Thymus (tissue), 11 donors: ENCODE data around the gene ATG2A. TPM values are rescaled to one million over a fixed set of nuclear protein-coding genes. Genes with fewer than 3 reads are reported as not detected.
A peak's percentile ranks its signal among the peaks of the same experiment; 100 is the strongest.

Experiments
- DNase-seq, 9 donors: peaks; one replicate each; pipeline ENCODE4 v3.0.0-alpha.2; 2013; ENCODE audit warnings: low spot score in 9 of 9, low read depth in 6 of 9, missing footprints in 1 of 9
- H3K27ac ChIP-seq, 2 donors: one replicate each; pipeline ENCODE4 v1.5.1; 2013; ENCODE audit warnings: control low read depth in 1 of 2, low read depth in 1 of 2, low read length in 1 of 2, mild to moderate bottlenecking in 1 of 2, moderate library complexity in 1 of 2
- H3K27me3 ChIP-seq, 2 donors: one replicate each; pipeline ENCODE4 v1.5.1; 2013; ENCODE audit warnings: low read length in 1 of 2; ENCODE audit not compliant: control insufficient read depth in 2 of 2, insufficient read depth in 1 of 2
- H3K36me3 ChIP-seq, 2 donors: one replicate each; pipeline ENCODE4 v1.5.1; 2013; ENCODE audit warnings: low read length in 1 of 2, mild to moderate bottlenecking in 1 of 2, moderate library complexity in 1 of 2; ENCODE audit not compliant: control insufficient read depth in 2 of 2, insufficient read depth in 2 of 2
- H3K4me1 ChIP-seq, 2 donors: one replicate each; pipeline ENCODE4 v1.5.1; 2013; ENCODE audit warnings: low read length in 2 of 2; ENCODE audit not compliant: control insufficient read depth in 2 of 2, insufficient read depth in 2 of 2
- H3K4me3 ChIP-seq, 2 donors: one replicate each; pipeline ENCODE4 v1.5.1; 2013; ENCODE audit warnings: low read length in 2 of 2, control low read depth in 1 of 2, mild to moderate bottlenecking in 1 of 2
- H3K9me3 ChIP-seq, 2 donors: one replicate each; pipeline ENCODE4 v1.5.1; 2013; ENCODE audit warnings: low read length in 1 of 2, mild to moderate bottlenecking in 1 of 2; ENCODE audit not compliant: control insufficient read depth in 2 of 2, insufficient read depth in 1 of 2
- WGBS: extraction: QIAGEN DNeasy Blood & Tissue Kit; methylation state at CpG from one replicate; pipeline ENCODE4 v1.1.7; 2013; 5-methylcytosine and 5-hydroxymethylcytosine counted together
- polyA plus RNA-seq: library from polyadenylated mRNA; stranded (reverse); fragments of 200-250 nt; gene quantifications from one replicate; pipeline ENCODE4 v1.2.3, GENCODE V29; 2013
- total RNA-seq: library from RNA; stranded (reverse); fragments of 120-200 nt; gene quantifications from one replicate; pipeline ENCODE4 v1.2.4, GENCODE V29; 2013
- donor health status: healthy.

The ATG2A gene
- total and polyA plus RNA-seq, 2 donors, result 6.3 to 35.2 TPM

- DNase-seq, result peak in 1 of 9 donors; percentile 65
- Histone ChIP-seq H3K36me3 (peaks cover 17 to 22% of the 10 kb centered on the region in 2 donors), H3K9me3 (peaks cover 0 to 3% of the 10 kb centered on the region in 2 donors), H3K4me1 (peaks cover 33 to 70% of the 10 kb centered on the region in 2 donors), H3K4me3 (peak overlapping the region; percentile 86 to 95), H3K27me3 (no peaks in the 10 kb centered on the region), H3K27ac (peak overlapping the region; percentile 62 to 84)
- WGBS, result under 1% methylated on average over 21 of the region's 21 CpGs
These were observed 38.9 kb downstream of the ATG2A start for GRCh38 chr11:64878223-64878493.

GRCh38 chr11:64877390-64878222, 39.4 kb downstream of the ATG2A start:
- H3K36me3 ChIP-seq, result peaks cover 21 to 28% of the 10 kb centered on the region in 2 donors
- DNase-seq, result peak in 1 of 9 donors; percentile 43
- peaks cover 33 to 73% of the 10 kb centered on the region in 2 donors for H3K4me1 ChIP-seq
- WGBS, result under 1% methylated on average over 41 of the region's 41 CpGs
- peak overlapping the region; percentile 86 to 95 for H3K4me3 ChIP-seq
- H3K27me3 ChIP-seq, result no peaks in the 10 kb centered on the region
- peaks cover 0 to 3% of the 10 kb centered on the region in 2 donors for H3K9me3 ChIP-seq
- H3K27ac ChIP-seq, result peak overlapping the region; percentile 62 to 84

GRCh38 chr11:64876835-64877341, 40.1 kb downstream of the ATG2A start:
- Histone ChIP-seq H3K36me3 (peaks cover 26 to 34% of the 10 kb centered on the region in 2 donors), H3K27ac (peak overlapping the region; percentile 17 to 33), H3K9me3 (peaks cover 0 to 3% of the 10 kb centered on the region in 2 donors), H3K27me3 (no peaks in the 10 kb centered on the region), H3K4me3 (peak overlapping the region; percentile 86 to 95), H3K4me1 (peaks cover 33 to 77% of the 10 kb centered on the region in 2 donors)
- WGBS, result 86% methylated on average over 14 of the region's 14 CpGs
- no peak for DNase-seq

DNA sequence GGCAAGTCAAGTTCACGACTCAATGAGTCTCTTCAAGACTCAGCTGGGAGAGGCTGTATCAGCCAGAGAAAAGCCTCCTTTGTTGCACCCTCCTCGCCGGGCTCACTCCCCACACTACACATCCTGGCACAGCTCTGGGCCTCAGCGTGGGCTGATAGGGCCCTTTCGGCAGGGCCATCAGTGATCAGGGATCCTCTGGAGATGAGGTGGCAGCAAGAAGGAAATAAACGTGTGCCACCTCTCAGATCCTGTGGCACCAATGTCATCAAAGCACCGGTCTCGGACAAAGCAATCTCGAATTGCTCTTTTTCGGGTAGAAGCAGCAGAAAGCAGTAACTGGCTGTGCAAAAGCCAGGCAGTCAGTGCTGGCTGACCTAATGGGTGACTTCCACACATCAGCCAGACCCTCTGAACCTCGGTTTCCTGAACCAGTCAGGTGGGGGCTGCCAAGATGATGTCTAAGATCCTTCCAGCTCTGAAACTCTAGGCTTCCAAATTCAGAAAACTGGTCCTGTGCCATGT, 40.7 kb downstream of the ATG2A start:
- no peak for DNase-seq
- Histone ChIP-seq H3K27ac (peak overlapping the region in 1 of 2 donors; percentile 25), H3K4me3 (peak overlapping the region; percentile 86 to 95), H3K9me3 (peaks cover 0 to 3% of the 10 kb centered on the region in 2 donors), H3K36me3 (peaks cover 32 to 40% of the 10 kb centered on the region in 2 donors), H3K27me3 (no peaks in the 10 kb centered on the region), H3K4me1 (peaks cover 37 to 78% of the 10 kb centered on the region in 2 donors)
- 82% methylated on average over 11 of the region's 11 CpGs for WGBS

GRCh38 chr11:64875369-64876228, 41.4 kb downstream of the ATG2A start:
- H3K4me3 ChIP-seq, result peak overlapping the region; percentile 86 to 95
- H3K9me3 ChIP-seq, result peaks cover 0 to 3% of the 10 kb centered on the region in 2 donors
- peaks cover 39 to 47% of the 10 kb centered on the region in 2 donors for H3K36me3 ChIP-seq
- H3K4me1 ChIP-seq, result peaks cover 41 to 78% of the 10 kb centered on the region in 2 donors
- H3K27me3 ChIP-seq, result no peaks in the 10 kb centered on the region
- DNase-seq, result no peak
- H3K27ac ChIP-seq, result no peak overlapping the region
- 92% methylated on average over 17 of the region's 17 CpGs for WGBS

GRCh38 chr11:64874308-64875240, 42.4 kb downstream of the ATG2A start:
- Histone ChIP-seq H3K27me3 (no peaks in the 10 kb centered on the region), H3K27ac (no peak overlapping the region), H3K4me1 (peaks cover 41 to 78% of the 10 kb centered on the region in 2 donors), H3K4me3 (no peak overlapping the region), H3K36me3 (peaks cover 41 to 53% of the 10 kb centered on the region in 2 donors), H3K9me3 (peaks cover 0 to 3% of the 10 kb centered on the region in 2 donors)
- no peak for DNase-seq
- WGBS, result 96% methylated on average over 29 of the region's 29 CpGs

DNA sequence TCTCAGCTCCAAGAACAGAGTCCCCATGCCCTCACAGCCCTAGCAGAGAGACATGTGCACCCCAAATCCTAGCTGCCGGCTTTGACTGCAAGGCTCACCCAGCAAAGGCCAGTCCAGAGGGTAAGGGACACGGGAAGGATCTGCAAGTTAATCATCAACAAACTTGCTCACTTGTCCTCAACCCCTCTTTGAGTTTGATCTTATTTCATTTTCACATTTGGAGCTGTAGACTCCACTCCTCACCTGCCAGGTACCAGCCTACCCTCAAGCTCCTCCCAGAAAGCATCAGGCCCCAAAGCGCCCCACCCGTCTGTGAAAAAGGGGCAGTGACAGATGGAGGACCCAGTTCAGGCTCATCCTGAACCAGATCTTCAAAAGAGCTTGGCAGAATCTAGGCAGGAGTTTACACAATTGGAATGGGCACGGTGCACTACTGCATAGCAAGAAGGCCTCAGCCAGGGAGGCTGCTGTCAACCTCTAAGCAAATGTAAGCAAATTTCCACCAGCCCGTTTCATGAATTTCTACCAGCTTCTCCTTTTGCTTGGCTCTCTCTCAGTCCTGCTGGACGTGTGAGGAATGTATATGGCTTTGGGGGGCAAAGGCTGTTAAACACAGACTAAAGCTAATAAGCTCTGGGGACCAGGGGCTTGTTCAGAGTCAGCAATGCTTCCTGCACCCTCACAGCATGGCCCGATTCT, 44.1 kb downstream of the ATG2A start:
- 96% methylated on average over 8 of the region's 8 CpGs for WGBS
- peaks cover 41 to 61% of the 10 kb centered on the region in 2 donors for H3K36me3 ChIP-seq
- H3K27me3 ChIP-seq, result no peaks in the 10 kb centered on the region
- H3K27ac ChIP-seq, result no peak overlapping the region
- no peak for DNase-seq
- H3K4me1 ChIP-seq, result peaks cover 53 to 87% of the 10 kb centered on the region in 2 donors
- no peak overlapping the region for H3K4me3 ChIP-seq
- no peaks in the 10 kb centered on the region for H3K9me3 ChIP-seq

GRCh38 chr11:64871492-64871891, 45.5 kb downstream of the ATG2A start:
- WGBS, result 58% methylated on average over 3 of the region's 3 CpGs
- peaks cover 47 to 64% of the 10 kb centered on the region in 2 donors for H3K36me3 ChIP-seq
- DNase-seq, result no peak
- H3K27ac ChIP-seq, result peak overlapping the region in 1 of 2 donors; percentile 1
- H3K27me3 ChIP-seq, result no peaks in the 10 kb centered on the region
- H3K4me3 ChIP-seq, result no peak overlapping the region
- peaks cover 47 to 79% of the 10 kb centered on the region in 2 donors for H3K4me1 ChIP-seq
- no peaks in the 10 kb centered on the region for H3K9me3 ChIP-seq
